K562 (cell line): ENCODE measurements around the gene SP2. TPM values are rescaled to one million over a fixed set of nuclear protein-coding genes. Genes with fewer than 3 reads are reported as not detected.
A peak's percentile ranks its signal among the peaks of the same experiment; 100 is the strongest.

Experiments used
- ATAC-seq: fragments of 200-7000 bp; cut with Tn5 transposase; 3 replicates; pipeline ENCODE4 v1.9.1; 2020; ENCODE audit warnings: moderate library complexity
- BruUV-seq: library from RNA; stranded (reverse); fragments of 400-500 nt; replicated peaks from 2 replicates; lab custom pipeline; 2021; lab: Mats Ljungman, UMichigan
- CTCF ChIA-PET: fragments of 300-600 bp; formaldehyde crosslinking; extraction: SDS; loops from one replicate; lab custom pipeline; 2021; ENCODE audit warnings: low intra/inter-chr PET ratio; lab: Yijun Ruan, JAX
- POLR2A ChIA-PET: fragments of 300-600, 350-650 bp; sonication (Branson Sonifier 250); formaldehyde crosslinking; extraction: SDS; loops from one replicate; lab custom pipeline; 2021; ENCODE audit warnings: antibody characterized with exemption, inconsistent platforms; lab: Yijun Ruan, JAX
- DNase-seq, 4 experiments: peaks; one replicate each; pipeline versions ENCODE4 v3.0.0 to v3.0.0-alpha.2; 2011 to 2018; ENCODE audit warnings: low spot score in 3 of 4, mixed read lengths in 3 of 4; ENCODE audit errors: extremely low read depth in 1 of 4
- FAIRE-seq: peaks from 2 replicates; lab custom pipeline; 2011; peaks lifted over from hg19 to GRCh38; lab: Jason Lieb, UNC
- H2AFZ ChIP-seq: 2 replicates; pipeline ENCODE4 v1.6.0; 2011; ENCODE audit warnings: low read depth, low read length, control low read depth, inconsistent platforms
- H3K27ac ChIP-seq: fragments of 200-600 bp; 3 replicates; pipeline ENCODE4 v1.8.0; 2011; ENCODE audit warnings: low read depth, mild to moderate bottlenecking, control low read depth, inconsistent platforms, low read length, moderate library complexity, mixed read lengths; ENCODE audit errors: extremely low read depth
- H3K27me3 ChIP-seq, 2 experiments: fragments of 300-600 bp in 1 of 2; 2 replicates in 1 of 2; 3 replicates in 1 of 2; pipeline versions ENCODE4 v1.6.0 to v1.8.0; 2011; ENCODE audit warnings: inconsistent platforms in 2 of 2, low read length in 2 of 2, mild to moderate bottlenecking in 1 of 2, mixed read lengths in 1 of 2, moderate library complexity in 1 of 2; ENCODE audit not compliant: control insufficient read depth in 2 of 2, insufficient read depth in 2 of 2
- H3K36me3 ChIP-seq: fragments of 300-600 bp; 3 replicates; pipeline ENCODE4 v1.8.0; 2011; ENCODE audit warnings: mild to moderate bottlenecking, low read length, inconsistent platforms; ENCODE audit not compliant: control insufficient read depth, insufficient read depth
- H3K4me1 ChIP-seq, 2 experiments: fragments of 200-600 bp in 1 of 2; replicated peaks in 1 of 2; 2 replicates in 1 of 2; 3 replicates in 1 of 2; pipeline versions ENCODE4 v1.5.1 to v1.8.0; 2011; ENCODE audit warnings: inconsistent platforms in 2 of 2, low read length in 2 of 2, mild to moderate bottlenecking in 1 of 2, mixed read lengths in 1 of 2, moderate library complexity in 1 of 2; ENCODE audit not compliant: control insufficient read depth in 2 of 2, insufficient read depth in 2 of 2
- H3K4me2 ChIP-seq: 2 replicates; pipeline ENCODE4 v1.6.1; 2011; ENCODE audit warnings: low read length, control low read depth, inconsistent platforms, mixed read lengths; ENCODE audit not compliant: insufficient read depth
- H3K4me3 ChIP-seq: fragments of 200-600 bp; sonication (generic), shearing (Covaris generic); 2 replicates; pipeline ENCODE4 v1.5.1; 2016; ENCODE audit warnings: control low read depth, inconsistent platforms
- H3K79me2 ChIP-seq: fragments of 200-600 bp; 3 replicates; pipeline ENCODE4 v1.8.0; 2011; ENCODE audit warnings: low read length, inconsistent platforms; ENCODE audit not compliant: control insufficient read depth, insufficient read depth
- H3K9ac ChIP-seq, 2 experiments: 2 replicates each; pipeline versions ENCODE4 v1.6.0 to v1.6.1; 2011; ENCODE audit warnings: low read depth in 2 of 2, low read length in 2 of 2, control low read depth in 1 of 2, inconsistent platforms in 1 of 2, mild to moderate bottlenecking in 1 of 2, mixed read lengths in 1 of 2; ENCODE audit not compliant: insufficient read depth in 1 of 2
- H3K9me1 ChIP-seq: one replicate; pipeline ENCODE4 v1.6.0; 2011; ENCODE audit warnings: inconsistent platforms, mild to moderate bottlenecking, low read length, moderate library complexity; ENCODE audit not compliant: control insufficient read depth, insufficient read depth
- H3K9me3 ChIP-seq: replicated peaks from 2 replicates; pipeline ENCODE4 v1.5.1; 2011; ENCODE audit warnings: low read depth, low read length, inconsistent platforms; ENCODE audit not compliant: control insufficient read depth, insufficient read depth
- H4K20me1 ChIP-seq: replicated peaks from 2 replicates; pipeline ENCODE4 v1.6.1; 2011; ENCODE audit warnings: low read length, inconsistent platforms, mixed read lengths; ENCODE audit not compliant: control insufficient read depth, insufficient read depth
- ATF7 ChIP-seq: fragments of 450-650 bp; IDR thresholded peaks from 2 replicates; pipeline ENCODE4 v1.7.1; 2014; ENCODE audit warnings: mild to moderate bottlenecking, moderate library complexity
- CREB1 ChIP-seq, 2 experiments: sonication (generic) in 1 of 2; formaldehyde crosslinking in 1 of 2; IDR thresholded peaks; 2 replicates each; pipeline versions ENCODE4 v1.6.1 to v1.8.0; 2012 to 2022; ENCODE audit warnings: inconsistent platforms in 1 of 2, mild to moderate bottlenecking in 1 of 2, missing genetic modification reagents in 1 of 2, moderate library complexity in 1 of 2
- CXXC5 ChIP-seq: fragments of 250-450 bp; sonication (Bioruptor Pico); IDR thresholded peaks from 2 replicates; pipeline ENCODE4 v1.8.0; 2022; ENCODE audit warnings: inconsistent platforms, mild to moderate bottlenecking, moderate library complexity
- ETS2 ChIP-seq: IDR thresholded peaks from 2 replicates; pipeline ENCODE4 v1.6.1; 2016; ENCODE audit warnings: borderline replicate concordance, missing genetic modification characterization, mild to moderate bottlenecking, moderate library complexity, missing compliant biosample characterization; ENCODE audit not compliant: poor library complexity, severe bottlenecking
- JUNB ChIP-seq: fragments of 450-650 bp; formaldehyde crosslinking; conservative IDR thresholded peaks from 2 replicates; pipeline ENCODE4 v1.4.0; 2020; ENCODE audit warnings: mild to moderate bottlenecking
- MYBL2 ChIP-seq, 2 experiments: fragments of 450-650 bp in 1 of 2; sonication (generic) in 1 of 2; formaldehyde crosslinking in 1 of 2; IDR thresholded peaks; 2 replicates each; pipeline versions ENCODE4 v1.6.1 to v1.8.1; 2017 to 2022; ENCODE audit warnings: borderline replicate concordance in 1 of 2, inconsistent platforms in 1 of 2, low read depth in 1 of 2, mild to moderate bottlenecking in 1 of 2, missing genetic modification reagents in 1 of 2, moderate library complexity in 1 of 2
- NCOA4 ChIP-seq: fragments of 450-650 bp; IDR thresholded peaks from 2 replicates; pipeline ENCODE4 v1.6.1; 2018; ENCODE audit warnings: mild to moderate bottlenecking; ENCODE audit not compliant: partially characterized antibody
- NFIC ChIP-seq: fragments of 450-650 bp; IDR thresholded peaks from 2 replicates; pipeline ENCODE4 v1.6.1; 2017; ENCODE audit warnings: mild to moderate bottlenecking, inconsistent platforms
- NR4A1 ChIP-seq, 2 experiments: fragments of 250-450 bp in 1 of 2; fragments of 450-650 bp in 1 of 2; sonication (Bioruptor Pico) in 1 of 2; IDR thresholded peaks; 2 replicates each; pipeline versions ENCODE4 v1.4.0 to v1.6.1; 2016 to 2020; ENCODE audit warnings: mild to moderate bottlenecking in 2 of 2, missing compliant biosample characterization in 1 of 2, missing genetic modification characterization in 1 of 2, moderate library complexity in 1 of 2
- PCBP1 ChIP-seq: fragments of 200-400 bp; formaldehyde crosslinking; IDR thresholded peaks from 2 replicates; pipeline ENCODE4 v1.6.1; 2018; ENCODE audit warnings: mild to moderate bottlenecking, low read depth, low read length; ENCODE audit not compliant: poor library complexity, severe bottlenecking
- PYGO2 ChIP-seq: fragments of 450-650 bp; IDR thresholded peaks from 2 replicates; pipeline ENCODE4 v1.6.1; 2016; ENCODE audit warnings: mild to moderate bottlenecking, missing genetic modification characterization, moderate library complexity, missing compliant biosample characterization
- RBM14 ChIP-seq: fragments of 200-400 bp; formaldehyde crosslinking; IDR thresholded peaks from 2 replicates; pipeline ENCODE4 v1.6.1; 2018; ENCODE audit warnings: low read depth, mild to moderate bottlenecking, low read length, moderate library complexity, borderline replicate concordance; ENCODE audit not compliant: insufficient read depth
- SAFB ChIP-seq: fragments of 200-400 bp; formaldehyde crosslinking; IDR thresholded peaks from 2 replicates; pipeline ENCODE4 v1.6.1; 2017; ENCODE audit warnings: low read depth, low read length, borderline replicate concordance
- ZFP30 ChIP-seq: fragments of 250-450 bp; sonication (Bioruptor Pico); IDR thresholded peaks from 2 replicates; pipeline ENCODE4 v1.8.0; 2022; ENCODE audit warnings: moderate library complexity, mild to moderate bottlenecking, inconsistent platforms, borderline replicate concordance
- ZNF263 ChIP-seq: sonication (generic); formaldehyde crosslinking; IDR thresholded peaks from 2 replicates; pipeline ENCODE4 v1.8.0; 2022; ENCODE audit warnings: mild to moderate bottlenecking, missing genetic modification reagents, borderline replicate concordance
- ZNF77 ChIP-seq: fragments of 250-450 bp; sonication (Bioruptor Pico); IDR thresholded peaks from 2 replicates; pipeline ENCODE4 v1.5.0; 2020
- ZNF785 ChIP-seq: fragments of 250-450 bp; sonication (Bioruptor Pico); IDR thresholded peaks from 2 replicates; pipeline ENCODE4 v1.4.0; 2020; ENCODE audit warnings: mild to moderate bottlenecking
- WGBS: fragments of 100-300 bp; shearing (Covaris generic); methylation state at CpG from one replicate; pipeline ENCODE4 v1.1.6; 2016; ENCODE audit warnings: low coverage, mixed read lengths; ENCODE audit not compliant: insufficient coverage; ENCODE audit errors: missing lambda C conversion rate; 5-methylcytosine and 5-hydroxymethylcytosine counted together
- in situ Hi-C: fragments of 300-500 bp; cut with MboI; formaldehyde crosslinking; loops from 4 replicates; pipeline ENCODE4 v1.15.0; 2018; ENCODE audit warnings: inconsistent platforms, mixed read lengths
- intact Hi-C: fragments of 100-400 bp; cut with micrococcal nuclease; formaldehyde crosslinking; loops from 2 replicates; pipeline ENCODE4 v1.14.2; 2022
- polyA plus RNA-seq, 8 experiments: library from polyadenylated mRNA; depleted of rRNA in 4 of 8; stranded (reverse) in 5 of 8; unstranded in 3 of 8; fragments of >200 nt; fragmentation: Nextera tagmentation in 2 of 8; fragmentation: Illumina TruSeq in 1 of 8; extraction: Ambion mirVana in 2 of 8; extraction: Trizol in 1 of 8; gene quantifications; 2 replicates each; pipeline versions ENCODE4 v1.2.1 to v1.2.3, GENCODE V29; 2011 to 2014; ENCODE audit warnings: inconsistent platforms in 1 of 8, missing spikeins in 1 of 8
- total RNA-seq, 7 experiments: library from RNA; depleted of rRNA in 6 of 7; stranded (reverse); fragments of >200 nt in 6 of 7; fragmentation: Illumina TruSeq in 2 of 7; extraction: Trizol in 2 of 7; gene quantifications; 2 replicates each; pipeline versions ENCODE4 v1.2.1 to v1.2.3, GENCODE V29; 2011 to 2021; ENCODE audit warnings: low replicate concordance in 1 of 7
- TF ChIP-seq, protein P1 (sequence below): fragments of 250-450 bp; sonication (Bioruptor Pico); IDR thresholded peaks from 2 replicates; pipeline ENCODE4 v1.4.0; 2020; ENCODE audit warnings: mild to moderate bottlenecking, moderate library complexity
- TF ChIP-seq, protein P2 (sequence below): fragments of 250-450 bp; sonication (Bioruptor Pico); IDR thresholded peaks from 2 replicates; pipeline ENCODE4 v1.5.0; 2021

Gene SP2
- total and polyA plus RNA-seq, 9 of the 15 experiments (the other 6 are each of a cell fraction or from before 2014, with no cell fraction given), result 0.77 to 22.3 (median 2.3) TPM

DNA sequence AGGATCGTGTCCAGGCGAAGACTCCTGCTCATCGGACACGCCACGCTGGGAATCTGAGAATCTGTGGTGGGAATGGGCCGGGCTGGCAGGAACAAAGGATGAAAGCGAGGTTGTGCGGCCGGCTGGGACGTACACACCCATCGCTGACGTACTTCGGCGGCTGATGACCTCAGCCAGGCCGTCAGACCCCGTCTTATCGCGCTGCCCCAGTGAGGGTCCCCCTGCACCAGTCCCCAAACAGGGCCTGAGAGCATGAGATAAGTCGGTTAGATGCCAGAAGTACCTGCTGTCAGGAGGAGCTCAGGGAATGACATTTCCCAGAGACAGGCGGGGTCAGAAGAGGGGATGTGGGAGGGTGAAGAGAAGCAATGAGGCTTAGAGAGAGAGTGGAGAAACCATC lies 29.1 kb upstream of the SP2 start:
- peak overlapping the region; percentile 80 for H3K4me2 ChIP-seq
- FAIRE-seq (peak; percentile 99), DNase-seq (peak; percentile 99), ATAC-seq (peak; percentile 87)
- no peaks in the 10 kb centered on the region for H3K27me3 ChIP-seq
- peak overlapping the region; percentile 75 for H2AFZ ChIP-seq
- H4K20me1 ChIP-seq, result no peaks in the 10 kb centered on the region
- no TSS peak for BruUV-seq
- in situ Hi-C loops (no loop called here), intact Hi-C loops (no loop called here)
- H3K79me2 ChIP-seq, result no peaks in the 10 kb centered on the region
- ChIA-PET CTCF (no interaction called here), POLR2A (interaction anchor here (0.6 to 1.5 kb wide), 8 partner anchors 9 to 74 kb away, joined by 3 to 8 read pairs (median 3); partner anchors contain the start of genes PNPO, SP2 and SP6)
- WGBS, result 1% methylated on average over 20 of the region's 20 CpGs
- no peak overlapping the region for H3K4me3 ChIP-seq
- H3K4me1 ChIP-seq, result peaks cover 48 to 54% of the 10 kb centered on the region in 2 experiments
- H3K9ac ChIP-seq, result peak overlapping the region; percentile 55 to 76; a peak in 3 of 4 replicates
- H3K9me3 ChIP-seq, result no peaks in the 10 kb centered on the region
- peak overlapping the region; percentile 70 for H3K27ac ChIP-seq
- H3K36me3 ChIP-seq, result no peaks in the 10 kb centered on the region
- H3K9me1 ChIP-seq, result no peaks in the 10 kb centered on the region
- peak; percentile 98 for TF ChIP-seq ATF7
- TF ChIP-seq CXXC5 (CRISPR knock-in tag), result peak; percentile 95
- TF ChIP-seq, protein P1, sequence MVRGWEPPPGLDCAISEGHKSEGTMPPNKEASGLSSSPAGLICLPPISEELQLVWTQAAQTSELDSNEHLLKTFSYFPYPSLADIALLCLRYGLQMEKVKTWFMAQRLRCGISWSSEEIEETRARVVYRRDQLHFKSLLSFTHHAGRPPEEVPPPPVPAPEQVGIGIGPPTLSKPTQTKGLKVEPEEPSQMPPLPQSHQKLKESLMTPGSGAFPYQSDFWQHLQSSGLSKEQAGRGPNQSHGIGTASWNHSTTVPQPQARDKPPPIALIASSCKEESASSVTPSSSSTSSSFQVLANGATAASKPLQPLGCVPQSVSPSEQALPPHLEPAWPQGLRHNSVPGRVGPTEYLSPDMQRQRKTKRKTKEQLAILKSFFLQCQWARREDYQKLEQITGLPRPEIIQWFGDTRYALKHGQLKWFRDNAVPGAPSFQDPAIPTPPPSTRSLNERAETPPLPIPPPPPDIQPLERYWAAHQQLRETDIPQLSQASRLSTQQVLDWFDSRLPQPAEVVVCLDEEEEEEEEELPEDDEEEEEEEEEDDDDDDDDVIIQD, result no peak
- TF ChIP-seq SAFB, result no peak
- no peak for TF ChIP-seq RBM14
- TF ChIP-seq ETS2 (tag), result no peak
- TF ChIP-seq NFIC, result peak; percentile 98
- TF ChIP-seq, protein P2, sequence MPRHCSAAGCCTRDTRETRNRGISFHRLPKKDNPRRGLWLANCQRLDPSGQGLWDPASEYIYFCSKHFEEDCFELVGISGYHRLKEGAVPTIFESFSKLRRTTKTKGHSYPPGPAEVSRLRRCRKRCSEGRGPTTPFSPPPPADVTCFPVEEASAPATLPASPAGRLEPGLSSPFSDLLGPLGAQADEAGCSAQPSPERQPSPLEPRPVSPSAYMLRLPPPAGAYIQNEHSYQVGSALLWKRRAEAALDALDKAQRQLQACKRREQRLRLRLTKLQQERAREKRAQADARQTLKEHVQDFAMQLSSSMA (CRISPR knock-in tag), result no peak
- peak; percentile 77 for TF ChIP-seq PYGO2
- no peak; the same call in 1 of the 2 replicates for TF ChIP-seq NR4A1 (CRISPR knock-in tag; IDR thresholded peaks at IDR 0.05)
- no peak; the same call in 1 of the 2 replicates for TF ChIP-seq NR4A1 (tag; IDR thresholded peaks at IDR 0.05)
- TF ChIP-seq ZFP30 (CRISPR knock-in tag), result no peak
- TF ChIP-seq PCBP1, result no peak
- peak; percentile 55; the same call in 1 of the 2 replicates for TF ChIP-seq ZNF263 (CRISPR knock-in tag)
- no peak for TF ChIP-seq MYBL2 (IDR thresholded peaks at IDR 0.05; ENCODE audit: low read depth)
- no peak for TF ChIP-seq MYBL2 (CRISPR knock-in tag; IDR thresholded peaks at IDR 0.05; ENCODE audit: borderline replicate concordance)
- no peak for TF ChIP-seq JUNB
- no peak for TF ChIP-seq ZNF785
- TF ChIP-seq CREB1 (IDR thresholded peaks at IDR 0.05), result peak; percentile 100
- peak; percentile 96 for TF ChIP-seq CREB1 (CRISPR knock-in tag; IDR thresholded peaks at IDR 0.05)
- no peak for TF ChIP-seq NCOA4
- no peak for TF ChIP-seq ZNF77 (CRISPR knock-in tag)
